GM12891 (cell line): Measurements from ENCODE around the gene TELO2.

Experiments used
- POLR2A ChIP-seq: IDR thresholded peaks from 2 replicates; pipeline ENCODE4 v1.6.1; 2011; ENCODE audit warnings: low read depth, low read length, control low read depth
- POLR2AphosphoS5 ChIP-seq: IDR thresholded peaks from 2 replicates; pipeline ENCODE4 v1.6.1; 2011; ENCODE audit warnings: low read depth, low read length, control low read depth
- TAF1 ChIP-seq: IDR thresholded peaks from 2 replicates; pipeline ENCODE4 v1.6.1; 2011; ENCODE audit warnings: low read depth, low read length, control low read depth

GRCh38 chr16:1489077-1489476, 4.1 kb upstream of the TELO2 start:
- no peak for TF ChIP-seq TAF1
- TF ChIP-seq POLR2AphosphoS5, result no peak
- TF ChIP-seq POLR2A, result no peak
